ENCODE data around the gene ADCY1. TPM values are rescaled to one million over a fixed set of nuclear protein-coding genes. Genes with fewer than 3 reads are reported as not detected.

Gene ADCY1
- total RNA-seq, 4 donors from 2014 or later, result 2.5 to 9.0 (median 5.6) TPM

GRCh38 chr7:45626441-45627430 is 52.6 kb downstream of the ADCY1 start:
- DNase-seq (ENCODE audit: low spot score in 2 of 2), result no peak
- Histone ChIP-seq H3K9me3 (peaks cover 0 to 31% (median 0%) of the 10 kb centered on the region in 4 donors), H3K4me3 (no peak overlapping the region), H3K27ac (no peak overlapping the region), H3K27me3 (no peaks in the 10 kb centered on the region), H3K36me3 (no peaks in the 10 kb centered on the region), H3K4me1 (peaks cover 0 to 5% (median 0%) of the 10 kb centered on the region in 4 donors)
- WGBS, 2 donors, result 69 to 76% methylated on average over 9 of the region's 9 CpGs
- TF ChIP-seq, protein P1, sequence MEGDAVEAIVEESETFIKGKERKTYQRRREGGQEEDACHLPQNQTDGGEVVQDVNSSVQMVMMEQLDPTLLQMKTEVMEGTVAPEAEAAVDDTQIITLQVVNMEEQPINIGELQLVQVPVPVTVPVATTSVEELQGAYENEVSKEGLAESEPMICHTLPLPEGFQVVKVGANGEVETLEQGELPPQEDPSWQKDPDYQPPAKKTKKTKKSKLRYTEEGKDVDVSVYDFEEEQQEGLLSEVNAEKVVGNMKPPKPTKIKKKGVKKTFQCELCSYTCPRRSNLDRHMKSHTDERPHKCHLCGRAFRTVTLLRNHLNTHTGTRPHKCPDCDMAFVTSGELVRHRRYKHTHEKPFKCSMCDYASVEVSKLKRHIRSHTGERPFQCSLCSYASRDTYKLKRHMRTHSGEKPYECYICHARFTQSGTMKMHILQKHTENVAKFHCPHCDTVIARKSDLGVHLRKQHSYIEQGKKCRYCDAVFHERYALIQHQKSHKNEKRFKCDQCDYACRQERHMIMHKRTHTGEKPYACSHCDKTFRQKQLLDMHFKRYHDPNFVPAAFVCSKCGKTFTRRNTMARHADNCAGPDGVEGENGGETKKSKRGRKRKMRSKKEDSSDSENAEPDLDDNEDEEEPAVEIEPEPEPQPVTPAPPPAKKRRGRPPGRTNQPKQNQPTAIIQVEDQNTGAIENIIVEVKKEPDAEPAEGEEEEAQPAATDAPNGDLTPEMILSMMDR (IDR thresholded peaks at IDR 0.05), result no peak
- TF ChIP-seq POLR2A (IDR thresholded peaks at IDR 0.05) (no peak), EP300 (IDR thresholded peaks at IDR 0.05) (no peak)

- TF ChIP-seq, protein P1 (IDR thresholded peaks at IDR 0.05), result no peak
- TF ChIP-seq EP300 (IDR thresholded peaks at IDR 0.05) (no peak), POLR2A (IDR thresholded peaks at IDR 0.05) (no peak)
- Histone ChIP-seq H3K36me3 (no peaks in the 10 kb centered on the region), H3K27me3 (no peaks in the 10 kb centered on the region), H3K9me3 (peaks cover 0 to 26% (median 0%) of the 10 kb centered on the region in 4 donors), H3K4me1 (peaks cover 0 to 5% (median 0%) of the 10 kb centered on the region in 4 donors), H3K4me3 (no peak overlapping the region), H3K27ac (no peak overlapping the region)
- 91% methylated on average over 8 of the region's 8 CpGs for WGBS, 2 donors
- no peak for DNase-seq (ENCODE audit: low spot score in 2 of 2)
Observed at GRCh38 chr7:45627691-45628456, 53.7 kb downstream of the ADCY1 start.

DNA sequence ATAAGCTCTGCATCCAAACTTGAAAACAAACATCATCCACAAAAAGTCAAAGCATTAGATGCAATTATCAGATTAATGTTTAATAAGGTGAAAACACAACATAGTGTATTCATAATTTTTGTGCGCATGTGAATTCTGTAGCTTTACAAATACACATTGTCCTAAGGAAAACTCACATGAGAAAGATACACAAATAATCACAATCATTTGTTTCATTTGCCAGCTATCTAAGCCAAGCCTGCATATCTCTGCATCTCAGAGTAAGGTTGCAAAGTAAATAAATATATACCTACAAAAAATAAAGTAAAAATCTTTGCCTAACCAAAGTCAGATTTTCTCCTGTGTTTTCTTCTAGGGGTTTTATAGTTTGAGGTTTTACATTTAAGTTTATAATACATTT is 57.4 kb downstream of the ADCY1 start:
- peaks cover 0 to 26% (median 0%) of the 10 kb centered on the region in 4 donors for H3K9me3 ChIP-seq
- no peaks in the 10 kb centered on the region for H3K4me1 ChIP-seq
- no peaks in the 10 kb centered on the region for H3K27me3 ChIP-seq
- DNase-seq (ENCODE audit: low spot score in 2 of 2), result no peak
- TF ChIP-seq EP300 (IDR thresholded peaks at IDR 0.05) (no peak), POLR2A (IDR thresholded peaks at IDR 0.05) (no peak)
- TF ChIP-seq, protein P1 (IDR thresholded peaks at IDR 0.05), result no peak
- 95 to 96% methylated on average over 1 of the region's 1 CpG for WGBS, 2 donors
- no peak overlapping the region for H3K27ac ChIP-seq
- H3K36me3 ChIP-seq, result no peaks in the 10 kb centered on the region
- no peak overlapping the region for H3K4me3 ChIP-seq

GRCh38 chr7:45636733-45637132 is 62.6 kb downstream of the ADCY1 start:
- H3K4me1 ChIP-seq, result no peaks in the 10 kb centered on the region
- TF ChIP-seq POLR2A (IDR thresholded peaks at IDR 0.05) (no peak), EP300 (IDR thresholded peaks at IDR 0.05) (no peak)
- TF ChIP-seq, protein P1 (IDR thresholded peaks at IDR 0.05), result no peak
- no peak overlapping the region for H3K4me3 ChIP-seq
- H3K27me3 ChIP-seq, result no peaks in the 10 kb centered on the region
- DNase-seq (ENCODE audit: low spot score in 2 of 2), result no peak
- H3K36me3 ChIP-seq, result no peaks in the 10 kb centered on the region
- WGBS, 2 donors, result 91 to 92% methylated on average over 3 of the region's 3 CpGs
- no peaks in the 10 kb centered on the region for H3K9me3 ChIP-seq
- H3K27ac ChIP-seq, result no peak overlapping the region
